Fibroblast of skin of right biceps (primary cell): ENCODE measurements around the gene ANKRD29.

Source experiments
- DNase-seq: peaks from one replicate; pipeline ENCODE4 v3.0.0-alpha.2; 2013

ANKRD29 gene

DNA sequence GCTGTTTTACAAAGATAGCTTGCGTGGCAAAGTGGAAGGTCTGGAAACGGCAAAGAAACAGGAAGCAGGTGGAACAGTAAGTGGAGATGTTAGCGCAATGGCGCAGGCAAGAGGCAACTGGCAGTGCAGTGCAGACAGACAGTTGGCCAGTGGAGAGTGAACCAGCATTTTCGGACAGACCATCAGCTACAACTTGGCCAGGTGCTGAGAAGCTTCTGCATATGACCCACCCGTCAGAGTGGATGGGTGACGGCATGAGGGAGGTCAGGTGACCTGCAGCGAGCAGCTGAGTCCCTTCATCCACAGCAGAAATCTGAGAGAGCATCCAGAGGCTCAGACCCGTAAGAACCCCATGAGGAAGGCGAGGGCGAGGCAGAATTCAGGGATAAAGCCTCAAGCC is 110.2 kb downstream of the ANKRD29 start:
- DNase-seq: no peak

DNA sequence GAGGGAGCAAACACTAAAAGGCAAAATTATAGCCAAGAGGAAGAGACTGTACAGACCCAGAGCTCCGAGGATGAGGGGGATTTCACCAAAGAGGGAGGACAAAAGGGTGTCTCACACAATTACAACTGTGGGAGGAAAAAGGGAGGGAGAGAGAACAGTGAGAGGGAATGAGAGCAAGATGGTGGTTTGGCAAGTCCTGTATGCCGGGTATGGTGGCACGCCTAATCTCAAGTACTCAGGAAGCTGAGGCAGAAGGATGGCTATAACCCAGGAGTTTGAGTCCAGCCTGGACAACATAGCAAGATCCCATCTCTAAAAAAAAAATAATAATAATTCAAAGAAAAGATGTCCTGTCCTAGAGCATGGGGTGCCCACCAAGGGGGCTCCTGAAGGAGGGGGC is 110.7 kb downstream of the ANKRD29 start:
- no peak for DNase-seq

DNA sequence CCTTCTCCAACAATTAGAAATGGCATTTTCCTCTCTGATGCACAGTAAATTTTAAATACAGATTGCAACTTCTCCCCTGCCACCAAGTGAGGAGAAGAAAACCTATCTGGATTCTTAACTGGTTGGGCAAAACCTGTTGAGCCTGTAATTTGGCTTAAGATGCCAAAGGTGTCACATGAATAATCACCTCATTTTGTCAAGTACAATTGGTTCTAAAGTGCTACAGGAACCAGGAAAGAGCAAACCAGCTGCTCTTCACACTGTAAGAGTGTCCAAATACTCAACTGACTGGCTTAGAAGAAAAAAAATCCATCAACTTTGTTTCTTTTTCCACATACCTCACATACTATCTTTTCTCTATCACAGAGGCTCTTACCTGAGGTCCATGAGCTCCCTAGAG is 111.8 kb downstream of the ANKRD29 start:
- DNase-seq: no peak
